GM12892 (cell line): ENCODE measurements around the gene IL12RB1.

Source experiments
- POLR2A ChIP-seq: IDR thresholded peaks from 2 replicates; pipeline ENCODE4 v1.6.1; 2011; ENCODE audit warnings: low read depth, low read length, control low read depth
- POLR2AphosphoS5 ChIP-seq: IDR thresholded peaks from 2 replicates; pipeline ENCODE4 v1.6.1; 2011; ENCODE audit warnings: low read depth, low read length, control low read depth
- TAF1 ChIP-seq: IDR thresholded peaks from 2 replicates; pipeline ENCODE4 v1.6.1; 2011; ENCODE audit warnings: low read depth, mild to moderate bottlenecking, control low read depth, low read length, borderline replicate concordance

GRCh38 chr19:18053576-18054219 lies 33.0 kb downstream of the IL12RB1 start:
- TF ChIP-seq TAF1 = no peak
- no peak for TF ChIP-seq POLR2AphosphoS5
- TF ChIP-seq POLR2A = no peak
